G401.6 (cell line): ENCODE results near the gene ARID1B.

Experiments
- FAIRE-seq: peaks from 2 replicates; lab custom pipeline; 2012; peaks lifted over from hg19 to GRCh38; lab: Jason Lieb, UNC

ARID1B gene

DNA sequence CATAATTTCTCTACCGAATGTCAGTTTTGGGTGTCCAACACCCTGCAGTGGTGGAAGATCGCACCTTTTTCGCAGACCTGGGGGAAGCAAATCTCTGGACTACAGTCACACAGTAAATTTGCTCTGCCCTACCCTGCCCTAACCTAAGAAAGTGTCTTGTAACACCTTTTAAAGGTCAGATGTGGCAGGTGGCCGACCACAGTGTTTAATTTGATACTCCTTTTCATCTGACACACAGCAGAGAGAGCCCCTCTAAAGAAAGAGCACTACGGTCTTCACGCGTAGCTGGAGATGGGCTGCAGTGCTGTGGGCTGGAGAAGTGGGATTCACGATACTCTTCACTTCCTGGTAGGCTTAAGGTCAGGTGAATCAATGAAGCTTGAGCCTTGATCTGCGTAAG lies 436.2 kb downstream of the ARID1B start:
- FAIRE-seq = no peak

GRCh38 chr6:157213907-157214565 lies 436.9 kb downstream of the ARID1B start:
- FAIRE-seq = no peak

DNA sequence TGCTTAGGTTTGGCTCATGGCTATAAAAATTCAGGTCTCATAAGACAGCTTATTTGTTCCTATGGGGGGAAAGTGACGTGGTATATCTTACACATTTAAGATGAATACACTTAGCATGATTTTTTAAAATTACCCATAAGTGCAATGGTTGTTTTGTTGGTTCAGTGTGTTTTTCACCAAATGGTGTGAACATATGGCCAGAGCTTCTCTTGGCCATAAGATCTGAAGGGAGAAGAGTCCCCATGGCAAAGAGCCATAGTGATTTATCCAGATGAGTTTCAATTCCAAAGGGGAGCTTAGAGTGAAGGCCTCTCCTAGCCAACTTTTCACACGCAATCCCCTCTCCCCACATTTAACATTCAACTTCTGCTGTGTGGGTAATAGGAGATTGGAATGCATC lies 438.5 kb downstream of the ARID1B start:
- FAIRE-seq = no peak

DNA sequence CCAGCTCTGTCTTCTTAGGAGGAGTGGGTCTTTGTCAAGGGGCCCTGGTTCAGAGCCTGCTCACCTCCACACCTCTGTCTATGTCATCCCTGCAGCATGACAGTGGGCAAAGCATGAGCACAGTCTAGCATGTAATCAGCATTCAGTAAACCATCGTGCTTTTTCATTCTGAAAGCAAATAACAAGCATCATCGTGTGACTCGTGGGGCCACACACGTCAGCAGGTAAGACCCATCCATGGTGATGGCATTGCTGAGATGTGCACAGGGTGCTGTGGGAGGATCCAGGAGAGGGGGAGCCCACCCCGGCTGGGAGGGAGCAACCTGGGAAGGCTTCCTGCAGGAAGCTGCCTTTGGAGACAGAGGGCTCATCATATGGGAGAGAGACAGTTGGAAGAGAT lies 439.4 kb downstream of the ARID1B start:
- FAIRE-seq = no peak

GRCh38 chr6:157217198-157217893 lies 440.2 kb downstream of the ARID1B start:
- no peak for FAIRE-seq

DNA sequence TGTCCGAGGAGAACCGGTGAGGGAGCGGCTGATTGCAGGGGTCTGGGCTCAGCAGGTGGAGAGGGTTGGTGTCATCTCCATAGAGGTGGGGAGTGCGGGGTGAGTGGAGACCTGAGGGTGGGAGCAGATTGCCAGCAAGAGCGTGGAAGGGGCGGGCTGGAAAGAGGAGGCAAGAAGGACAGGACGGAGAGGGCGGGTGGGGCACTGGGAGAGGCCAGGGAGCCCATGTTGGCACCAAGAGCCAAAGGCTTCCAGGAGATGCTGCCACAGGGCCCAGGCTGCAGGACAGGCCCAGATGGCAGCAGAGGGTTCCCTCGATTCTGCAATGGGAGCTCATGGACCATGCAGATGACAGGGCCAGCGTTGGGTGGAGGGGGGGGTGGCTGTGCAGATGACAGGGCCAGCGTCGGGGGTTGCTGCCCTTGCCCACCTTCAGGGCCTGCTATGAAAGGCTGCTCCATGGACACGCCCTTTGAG lies 440.8 kb downstream of the ARID1B start:
- FAIRE-seq = no peak

- no peak for FAIRE-seq
Measured at GRCh38 chr6:157218371-157219198, 441.4 kb downstream of the ARID1B start.

DNA sequence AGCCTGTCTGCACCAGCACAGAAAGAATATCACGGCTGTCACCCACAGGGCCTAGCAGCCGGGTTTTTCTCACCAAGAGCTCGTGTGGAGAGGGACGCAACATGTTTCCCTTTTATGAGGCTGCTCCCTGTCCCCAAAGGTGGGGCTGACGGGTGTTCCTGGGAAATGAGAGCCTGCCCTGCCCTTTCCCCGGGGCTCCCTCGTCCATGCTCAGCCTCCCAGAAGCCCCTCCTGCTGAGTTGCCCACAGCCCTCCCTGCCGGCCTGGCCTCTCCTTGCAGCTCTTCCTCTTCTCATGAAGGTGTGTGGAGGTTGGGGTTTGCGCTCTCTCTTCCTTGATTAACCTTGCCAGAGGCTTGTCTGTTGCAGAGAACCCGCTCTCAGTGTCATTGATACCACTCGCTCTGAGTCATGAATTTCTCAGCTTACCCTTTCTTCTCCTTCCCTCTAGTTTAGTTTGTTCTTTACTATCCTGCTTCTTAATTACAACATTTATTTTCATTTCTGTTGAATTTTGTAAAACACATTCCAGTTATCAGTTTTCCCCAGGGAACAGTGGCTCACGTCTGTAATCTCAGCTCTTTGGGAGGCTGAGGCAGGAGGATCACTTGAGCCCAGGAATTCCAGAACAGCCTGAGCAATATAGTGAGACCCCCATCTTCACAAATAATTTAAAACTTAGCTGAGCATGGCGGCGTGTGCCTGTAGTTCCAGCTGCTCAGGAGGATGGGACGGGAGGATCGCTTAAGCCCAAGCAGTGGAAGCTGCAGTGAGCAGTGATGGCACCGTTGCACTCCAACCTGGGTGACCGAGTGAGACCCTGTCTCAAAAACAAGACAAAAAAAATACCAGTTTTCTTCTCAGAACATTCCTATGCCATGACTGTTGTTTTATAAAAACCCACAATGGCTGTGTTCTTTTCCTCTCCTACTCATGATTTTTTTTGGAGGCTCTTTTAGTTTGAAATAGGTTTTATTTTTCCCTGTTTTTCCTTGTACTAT lies 442.3 kb downstream of the ARID1B start:
- no peak for FAIRE-seq

- no peak for FAIRE-seq
Measured at GRCh38 chr6:157220485-157220884, 443.3 kb downstream of the ARID1B start.

DNA sequence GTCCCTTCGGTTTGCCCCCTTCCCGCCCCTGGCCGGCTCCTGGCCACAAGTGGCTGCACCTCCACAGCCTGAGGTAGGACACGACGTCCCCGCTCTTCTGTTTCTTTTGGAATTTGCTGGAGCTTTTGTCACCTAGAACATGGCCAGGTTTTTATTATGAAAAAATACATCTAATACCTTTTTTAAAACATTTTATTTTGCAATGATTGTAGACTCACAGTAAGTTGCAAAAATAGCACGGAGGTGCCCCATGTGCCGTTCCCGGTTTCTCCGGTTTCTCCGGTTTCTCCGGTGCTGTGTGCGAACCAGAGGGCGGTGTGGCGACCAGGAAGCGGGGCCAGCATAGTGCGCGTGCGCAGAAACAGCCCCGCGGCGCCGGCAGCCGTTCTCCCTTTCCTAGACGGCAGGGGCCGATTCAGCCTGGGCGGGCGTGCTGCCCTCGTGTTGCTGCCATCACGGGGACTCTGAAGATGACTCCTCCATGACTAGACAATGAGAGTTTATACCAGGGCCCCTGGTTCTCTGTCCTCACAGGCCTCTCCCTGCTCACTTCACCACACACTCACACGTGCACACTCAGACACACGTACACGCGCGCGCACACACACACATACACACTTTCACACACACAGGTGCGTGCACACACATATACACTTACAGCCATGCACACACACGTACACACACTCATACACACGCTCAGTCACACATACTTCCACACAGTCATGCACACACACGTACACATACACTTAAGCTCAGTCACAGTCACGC lies 444.1 kb downstream of the ARID1B start:
- no peak for FAIRE-seq

DNA sequence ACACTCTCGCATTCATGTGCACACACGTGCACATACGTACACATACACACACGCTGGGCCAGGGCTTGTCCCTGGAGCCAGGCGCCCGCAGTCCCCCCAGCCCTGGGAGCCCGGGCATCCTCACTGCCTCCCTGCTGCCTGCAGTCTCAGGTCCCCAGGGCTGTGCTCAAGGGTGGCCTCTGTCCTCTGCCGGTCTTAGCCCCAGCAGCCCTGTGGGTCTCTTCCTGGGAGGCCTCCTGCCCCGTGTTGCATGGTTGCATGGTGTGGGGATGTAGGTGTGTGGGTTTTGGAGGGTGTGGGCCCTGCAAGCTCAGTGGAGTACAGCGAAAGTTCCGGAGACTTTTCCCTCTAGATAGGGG lies 444.6 kb downstream of the ARID1B start:
- no peak for FAIRE-seq

- no peak for FAIRE-seq
Measured at GRCh38 chr6:157222201-157222981, 445.2 kb downstream of the ARID1B start.

DNA sequence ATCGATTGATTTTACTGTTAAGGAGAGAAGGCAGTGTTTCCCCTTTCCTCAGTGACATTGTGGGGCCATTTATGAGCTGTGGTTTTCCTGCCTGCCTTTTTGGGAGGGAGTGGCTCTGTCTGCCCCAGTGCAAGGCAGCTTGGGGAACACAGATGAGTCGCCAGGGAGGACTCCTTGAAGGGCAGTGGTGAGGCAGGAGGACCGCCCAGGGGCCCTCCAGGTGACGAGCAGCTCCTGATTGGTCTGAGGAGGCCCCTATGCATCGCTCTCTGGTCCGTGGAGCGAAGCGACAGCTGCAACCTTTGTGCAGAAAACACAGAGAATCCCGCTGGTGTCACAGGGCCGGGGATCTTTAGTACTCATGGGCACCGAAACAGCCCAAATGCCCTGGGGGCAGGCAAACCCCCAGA lies 445.8 kb downstream of the ARID1B start:
- no peak for FAIRE-seq

DNA sequence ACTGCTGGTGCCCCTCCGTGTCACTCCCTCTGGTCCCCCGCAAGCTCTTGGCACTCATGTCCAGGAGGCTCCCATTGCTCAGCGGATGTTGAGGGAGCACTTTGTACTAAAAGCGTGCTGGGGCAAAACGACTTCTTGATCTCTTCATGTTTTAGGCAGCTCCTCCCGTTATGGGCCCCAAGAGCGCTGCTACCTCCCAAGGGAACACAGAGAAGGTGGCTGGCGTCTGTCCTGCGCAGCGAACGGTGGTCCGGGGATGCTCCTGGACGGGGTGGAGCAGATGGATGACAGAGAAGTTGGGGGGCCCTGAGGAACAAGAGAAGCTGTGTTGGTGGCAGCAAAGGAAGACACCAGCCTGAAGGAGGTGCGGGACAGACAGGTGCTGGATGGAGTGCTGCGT lies 446.3 kb downstream of the ARID1B start:
- FAIRE-seq = no peak

- no peak for FAIRE-seq
Measured at GRCh38 chr6:157224178-157224950, 447.2 kb downstream of the ARID1B start.

GRCh38 chr6:157224951-157225574 lies 447.9 kb downstream of the ARID1B start:
- FAIRE-seq = no peak

DNA sequence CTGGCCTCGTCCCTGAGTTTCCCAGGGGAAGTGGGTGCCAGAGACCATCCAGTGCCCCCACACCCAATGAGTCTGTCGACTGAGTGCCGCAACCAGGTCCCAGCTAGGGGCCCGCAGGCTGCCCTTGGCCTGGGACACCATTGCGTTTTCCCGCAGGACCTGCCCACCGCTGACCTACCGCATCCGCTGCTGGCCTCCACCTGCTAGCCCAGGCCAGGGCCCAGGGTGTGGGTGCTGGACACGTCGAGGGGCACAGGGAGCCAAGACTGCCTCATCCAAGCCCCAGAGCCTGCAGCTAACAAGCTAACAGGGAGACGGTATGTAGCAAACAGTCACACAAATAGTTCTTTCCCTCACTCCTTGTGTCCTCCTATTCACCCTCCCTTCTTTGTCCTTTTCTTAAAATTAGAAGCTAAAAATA lies 448.4 kb downstream of the ARID1B start:
- no peak for FAIRE-seq

DNA sequence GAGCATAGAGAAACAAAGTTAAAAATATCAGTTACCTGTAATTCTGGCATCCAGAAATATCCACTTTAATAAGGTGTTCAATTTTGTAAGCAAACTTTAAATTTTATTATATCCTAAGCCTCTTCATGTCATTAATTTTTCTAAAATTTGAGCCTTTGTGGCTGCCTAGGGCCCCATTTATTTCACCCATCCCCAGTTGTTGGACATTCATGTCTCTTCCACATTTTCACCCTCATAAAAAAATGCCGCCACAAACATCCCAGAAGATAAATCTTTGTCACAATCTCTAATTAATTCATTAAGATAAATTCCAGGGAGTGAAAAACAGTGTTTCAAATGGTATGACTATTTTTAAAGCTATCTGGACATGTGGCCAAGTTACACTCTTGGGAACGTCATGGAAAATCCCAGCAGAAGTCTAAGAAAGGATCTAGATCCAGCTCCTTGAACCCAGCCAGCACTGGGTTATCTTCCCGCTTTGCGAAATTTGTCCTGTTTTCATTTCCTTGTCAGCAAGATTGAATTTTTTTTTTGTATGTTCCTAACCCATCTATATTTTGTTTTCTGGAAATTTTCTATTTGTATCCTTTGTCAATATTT lies 448.9 kb downstream of the ARID1B start:
- FAIRE-seq = no peak

GRCh38 chr6:157226761-157227160 lies 449.6 kb downstream of the ARID1B start:
- no peak for FAIRE-seq
